Prostate gland (tissue), 2 donors: ENCODE measurements around the gene C1R.

Experiments
- POLR2A ChIP-seq: fragments of 450-650 bp; IDR thresholded peaks from one replicate; pipeline ENCODE4 v1.6.1; 2016; ENCODE audit warnings: antibody characterized with exemption, mild to moderate bottlenecking
- POLR2AphosphoS5 ChIP-seq: sonication (generic); formaldehyde crosslinking; IDR thresholded peaks from one replicate; pipeline ENCODE4 v1.6.1; 2017; ENCODE audit warnings: antibody characterized with exemption
- TF ChIP-seq, protein P1 (sequence below), 4 experiments: fragments of 200-600 bp in 2 of 4; fragments of 450-650 bp in 2 of 4; sonication (generic) in 2 of 4; IDR thresholded peaks; 1 replicate in 3 of 4; 2 replicates in 1 of 4; pipeline ENCODE4 v1.5.1; 2016 to 2019; ENCODE audit warnings: antibody characterized with exemption in 4 of 4, mild to moderate bottlenecking in 2 of 4, moderate library complexity in 2 of 4

DNA sequence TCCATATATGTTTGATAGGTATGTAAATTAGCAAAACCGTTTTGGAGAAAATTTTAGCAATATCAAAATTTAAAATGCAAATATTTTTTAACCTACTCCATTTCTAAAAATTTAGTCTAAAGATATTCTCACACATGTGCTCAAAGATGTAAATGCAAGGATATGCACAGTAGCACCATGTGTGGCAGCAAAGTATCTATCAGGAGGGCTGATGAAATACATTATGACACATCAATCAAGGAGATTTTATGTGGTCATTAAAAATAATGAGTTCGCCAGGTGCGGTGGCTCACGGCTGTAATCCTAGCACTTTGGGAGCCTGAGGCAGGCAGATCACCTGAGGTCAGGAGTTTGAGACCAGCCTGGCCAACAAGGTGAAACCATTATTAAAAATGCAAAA, 8.0 kb upstream of the C1R start:
- TF ChIP-seq POLR2A (no peak), POLR2AphosphoS5 (no peak)
- TF ChIP-seq, protein P1, sequence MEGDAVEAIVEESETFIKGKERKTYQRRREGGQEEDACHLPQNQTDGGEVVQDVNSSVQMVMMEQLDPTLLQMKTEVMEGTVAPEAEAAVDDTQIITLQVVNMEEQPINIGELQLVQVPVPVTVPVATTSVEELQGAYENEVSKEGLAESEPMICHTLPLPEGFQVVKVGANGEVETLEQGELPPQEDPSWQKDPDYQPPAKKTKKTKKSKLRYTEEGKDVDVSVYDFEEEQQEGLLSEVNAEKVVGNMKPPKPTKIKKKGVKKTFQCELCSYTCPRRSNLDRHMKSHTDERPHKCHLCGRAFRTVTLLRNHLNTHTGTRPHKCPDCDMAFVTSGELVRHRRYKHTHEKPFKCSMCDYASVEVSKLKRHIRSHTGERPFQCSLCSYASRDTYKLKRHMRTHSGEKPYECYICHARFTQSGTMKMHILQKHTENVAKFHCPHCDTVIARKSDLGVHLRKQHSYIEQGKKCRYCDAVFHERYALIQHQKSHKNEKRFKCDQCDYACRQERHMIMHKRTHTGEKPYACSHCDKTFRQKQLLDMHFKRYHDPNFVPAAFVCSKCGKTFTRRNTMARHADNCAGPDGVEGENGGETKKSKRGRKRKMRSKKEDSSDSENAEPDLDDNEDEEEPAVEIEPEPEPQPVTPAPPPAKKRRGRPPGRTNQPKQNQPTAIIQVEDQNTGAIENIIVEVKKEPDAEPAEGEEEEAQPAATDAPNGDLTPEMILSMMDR (IDR thresholded peaks at IDR 0.05): no peak
